ENCODE data around the gene SEMA4G. TPM values are rescaled to one million over a fixed set of nuclear protein-coding genes. Genes with fewer than 3 reads are reported as not detected.

Gene SEMA4G
- total RNA-seq, 1 experiment from 2014 or later = 8.5 TPM

DNA sequence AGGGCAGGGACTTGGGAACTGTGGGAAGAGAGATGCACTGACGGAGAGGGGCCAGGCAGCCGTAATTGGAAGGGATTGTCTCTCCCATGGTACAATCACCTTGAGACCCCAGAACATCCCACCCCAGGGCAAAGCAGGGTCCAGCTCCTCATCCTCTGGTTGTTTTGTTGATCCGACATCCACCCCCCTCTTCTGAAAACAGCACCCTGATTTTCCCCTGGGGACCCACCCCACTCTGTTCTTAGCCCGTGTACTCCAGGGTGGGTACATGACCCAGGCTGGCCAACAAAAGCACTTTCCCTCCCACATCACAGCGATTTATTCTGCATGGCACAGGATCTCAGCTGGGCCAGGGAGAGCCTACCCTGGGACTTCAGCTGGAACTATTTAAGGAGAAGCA is 47.5 kb downstream of the SEMA4G start:
- Histone ChIP-seq H2BK20ac (ENCODE audit: low read depth, low read length, poor library complexity, severe bottlenecking) (no peak overlapping the region), H3K4me1 (ENCODE audit: insufficient read depth, low read length) (no peaks in the 10 kb centered on the region), H2BK5ac (ENCODE audit: insufficient read length, low read length) (no peak overlapping the region), H4K5ac (ENCODE audit: insufficient read length, low read depth, low read length) (no peak overlapping the region), H3K4ac (ENCODE audit: low read depth, low read length) (no peak overlapping the region), H3K4me2 (ENCODE audit: insufficient read depth, insufficient read length, low read length) (no peak overlapping the region), H2BK12ac (ENCODE audit: insufficient read length, low read depth, low read length) (no peak overlapping the region), H2BK15ac (ENCODE audit: low read depth, low read length) (no peak overlapping the region), H3K27me3 (ENCODE audit: insufficient read depth, low read length) (peaks cover 17% of the 10 kb centered on the region; the same call in 1 of the 2 replicates), H4K8ac (replicated peaks; ENCODE audit: insufficient read length, low read depth, low read length) (no peak overlapping the region), H3T11ph (ENCODE audit: low read length) (no peak overlapping the region), H2AFZ (ENCODE audit: low read length) (no peak overlapping the region), H3K79me1 (ENCODE audit: insufficient read depth, low read depth, low read length, poor library complexity, severe bottlenecking) (no peaks in the 10 kb centered on the region), H3K14ac (ENCODE audit: insufficient read depth, low read length) (no peak overlapping the region), H3K9me3 (ENCODE audit: control insufficient read depth, low read depth, low read length) (no peaks in the 10 kb centered on the region), H3K23ac (ENCODE audit: insufficient read length, low read depth, low read length) (no peak overlapping the region), H3K9ac (ENCODE audit: extremely low read depth, insufficient read length, low read length) (no peak overlapping the region), H3K27ac (ENCODE audit: insufficient read length, low read depth, low read length) (no peak overlapping the region), H3K18ac (ENCODE audit: insufficient read length, low read depth, low read length) (no peak overlapping the region), H3K79me2 (ENCODE audit: insufficient read depth, low read length) (no peaks in the 10 kb centered on the region), H2AK5ac (ENCODE audit: insufficient read length, low read length) (no peak overlapping the region), H4K91ac (ENCODE audit: insufficient read length, low read depth, low read length) (no peak overlapping the region), H4K20me1 (ENCODE audit: control insufficient read depth, insufficient read depth, insufficient read length) (no peaks in the 10 kb centered on the region), H2BK120ac (ENCODE audit: low read depth, low read length, poor library complexity, severe bottlenecking) (no peak overlapping the region), H3K23me2 (ENCODE audit: insufficient read length, low read depth, low read length, poor library complexity, severe bottlenecking) (peaks cover 10% of the 10 kb centered on the region), H3K56ac (ENCODE audit: insufficient read length, low read depth, low read length) (no peak overlapping the region)
- H3K27me3 Mint-ChIP-seq (ENCODE audit: low read depth) = peaks cover 80% of the 10 kb centered on the region
- DNase-seq = no peak
- H3K9me3 Mint-ChIP-seq = no peaks in the 10 kb centered on the region; a peak in 1 of 5 replicates
- TF ChIP-seq, protein P1, sequence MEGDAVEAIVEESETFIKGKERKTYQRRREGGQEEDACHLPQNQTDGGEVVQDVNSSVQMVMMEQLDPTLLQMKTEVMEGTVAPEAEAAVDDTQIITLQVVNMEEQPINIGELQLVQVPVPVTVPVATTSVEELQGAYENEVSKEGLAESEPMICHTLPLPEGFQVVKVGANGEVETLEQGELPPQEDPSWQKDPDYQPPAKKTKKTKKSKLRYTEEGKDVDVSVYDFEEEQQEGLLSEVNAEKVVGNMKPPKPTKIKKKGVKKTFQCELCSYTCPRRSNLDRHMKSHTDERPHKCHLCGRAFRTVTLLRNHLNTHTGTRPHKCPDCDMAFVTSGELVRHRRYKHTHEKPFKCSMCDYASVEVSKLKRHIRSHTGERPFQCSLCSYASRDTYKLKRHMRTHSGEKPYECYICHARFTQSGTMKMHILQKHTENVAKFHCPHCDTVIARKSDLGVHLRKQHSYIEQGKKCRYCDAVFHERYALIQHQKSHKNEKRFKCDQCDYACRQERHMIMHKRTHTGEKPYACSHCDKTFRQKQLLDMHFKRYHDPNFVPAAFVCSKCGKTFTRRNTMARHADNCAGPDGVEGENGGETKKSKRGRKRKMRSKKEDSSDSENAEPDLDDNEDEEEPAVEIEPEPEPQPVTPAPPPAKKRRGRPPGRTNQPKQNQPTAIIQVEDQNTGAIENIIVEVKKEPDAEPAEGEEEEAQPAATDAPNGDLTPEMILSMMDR (conservative IDR thresholded peaks at IDR 0.05) = no peak
- peaks cover 24 to 35% of the 10 kb centered on the region in 2 experiments for H3K4me1 Mint-ChIP-seq
- whole genome bisulfite sequencing (ENCODE audit: extremely low coverage, insufficient read length, low lambda C conversion rate) = no CpG with 5 or more reads among the region's 5 CpGs
- peak overlapping the region in 1 of 2 experiments; percentile 24; a peak in 1 of 5 replicates for H3K4me3 Mint-ChIP-seq
- no peak overlapping the region; a peak in 1 of 7 replicates for H3K27ac Mint-ChIP-seq
- no peaks in the 10 kb centered on the region for H3K36me3 Mint-ChIP-seq (ENCODE audit: insufficient read depth in 1 of 3, low read depth in 3 of 3)
